ENCODE data around the gene SLC16A7. TPM values are rescaled to one million over a fixed set of nuclear protein-coding genes. Genes with fewer than 3 reads are reported as not detected.

Gene SLC16A7
- total and polyA plus RNA-seq, 4 donors = 3.4 to 22.9 (median 11.4) TPM

GRCh38 chr12:59733200-59733599 lies 137.4 kb downstream of the SLC16A7 start:
- ATAC-seq (ENCODE audit: insufficient read depth, low FRiP score) (no peak), DNase-seq (no peak)
- Histone ChIP-seq H3K9me3 (ENCODE audit: control insufficient read depth in 4 of 4, insufficient read depth in 3 of 4, low read length in 3 of 4) (no peaks in the 10 kb centered on the region), H3K9ac (ENCODE audit: insufficient read depth in 1 of 2, low read length in 2 of 2) (no peak overlapping the region), H3K36me3 (ENCODE audit: control insufficient read depth in 4 of 4, insufficient read depth in 4 of 4, low read length in 4 of 4) (peaks cover 0 to 4% (median 0%) of the 10 kb centered on the region in 4 donors), H3K4me3 (no peak overlapping the region), H3K27ac (ENCODE audit: low read depth in 1 of 2, low read length in 1 of 2) (peak overlapping the region in 1 of 2 donors; percentile 17), H3K4me1 (ENCODE audit: control insufficient read depth in 5 of 5, insufficient read depth in 5 of 5, low read length in 5 of 5) (peaks cover 0 to 13% (median 0%) of the 10 kb centered on the region in 5 donors), H3K27me3 (ENCODE audit: control insufficient read depth in 3 of 3, insufficient read depth in 3 of 3, low read length in 2 of 3) (no peaks in the 10 kb centered on the region)
- TF ChIP-seq CTCF (IDR thresholded peaks at IDR 0.05; ENCODE audit: control extremely low read depth, extremely low read depth) = no peak
- WGBS, 2 donors = 88 to 98% methylated on average over 8 of the region's 8 CpGs

GRCh38 chr12:59734371-59734770 lies 138.5 kb downstream of the SLC16A7 start:
- Histone ChIP-seq H3K36me3 (ENCODE audit: control insufficient read depth in 4 of 4, insufficient read depth in 4 of 4, low read length in 4 of 4) (peaks cover 0 to 4% (median 0%) of the 10 kb centered on the region in 4 donors), H3K4me3 (no peak overlapping the region), H3K27ac (ENCODE audit: low read depth in 1 of 2, low read length in 1 of 2) (no peak overlapping the region), H3K9ac (ENCODE audit: insufficient read depth in 1 of 2, low read length in 2 of 2) (no peak overlapping the region), H3K27me3 (ENCODE audit: control insufficient read depth in 3 of 3, insufficient read depth in 3 of 3, low read length in 2 of 3) (no peaks in the 10 kb centered on the region), H3K4me1 (ENCODE audit: control insufficient read depth in 5 of 5, insufficient read depth in 5 of 5, low read length in 5 of 5) (peaks cover 0 to 13% (median 0%) of the 10 kb centered on the region in 5 donors), H3K9me3 (ENCODE audit: control insufficient read depth in 4 of 4, insufficient read depth in 3 of 4, low read length in 3 of 4) (no peaks in the 10 kb centered on the region)
- no peak for DNase-seq
- no peak for TF ChIP-seq CTCF (IDR thresholded peaks at IDR 0.05; ENCODE audit: control extremely low read depth, extremely low read depth)
- no peak for ATAC-seq (ENCODE audit: insufficient read depth, low FRiP score)
- WGBS, 2 donors = 75 to 86% methylated on average over 1 of the region's 1 CpG

- DNase-seq (no peak), ATAC-seq (ENCODE audit: insufficient read depth, low FRiP score) (no peak)
- Histone ChIP-seq H3K9ac (ENCODE audit: insufficient read depth in 1 of 2, low read length in 2 of 2) (no peak overlapping the region), H3K4me3 (no peak overlapping the region), H3K27ac (ENCODE audit: low read depth in 1 of 2, low read length in 1 of 2) (no peak overlapping the region), H3K4me1 (ENCODE audit: control insufficient read depth in 5 of 5, insufficient read depth in 5 of 5, low read length in 5 of 5) (peaks cover 0 to 13% (median 0%) of the 10 kb centered on the region in 5 donors), H3K36me3 (ENCODE audit: control insufficient read depth in 4 of 4, insufficient read depth in 4 of 4, low read length in 4 of 4) (peaks cover 0 to 4% (median 0%) of the 10 kb centered on the region in 4 donors), H3K9me3 (ENCODE audit: control insufficient read depth in 4 of 4, insufficient read depth in 3 of 4, low read length in 3 of 4) (no peaks in the 10 kb centered on the region), H3K27me3 (ENCODE audit: control insufficient read depth in 3 of 3, insufficient read depth in 3 of 3, low read length in 2 of 3) (no peaks in the 10 kb centered on the region)
- TF ChIP-seq CTCF (IDR thresholded peaks at IDR 0.05; ENCODE audit: control extremely low read depth, extremely low read depth) = no peak
- WGBS, 2 donors = 96 to 97% methylated on average over 1 of the region's 1 CpG
Measured at GRCh38 chr12:59735231-59735630, 139.4 kb downstream of the SLC16A7 start.

- Histone ChIP-seq H3K27me3 (ENCODE audit: control insufficient read depth in 3 of 3, insufficient read depth in 3 of 3, low read length in 2 of 3) (no peaks in the 10 kb centered on the region), H3K9ac (ENCODE audit: insufficient read depth in 1 of 2, low read length in 2 of 2) (no peak overlapping the region), H3K9me3 (ENCODE audit: control insufficient read depth in 4 of 4, insufficient read depth in 3 of 4, low read length in 3 of 4) (no peaks in the 10 kb centered on the region), H3K4me3 (no peak overlapping the region), H3K4me1 (ENCODE audit: control insufficient read depth in 5 of 5, insufficient read depth in 5 of 5, low read length in 5 of 5) (peaks cover 0 to 13% (median 0%) of the 10 kb centered on the region in 5 donors), H3K27ac (ENCODE audit: low read depth in 1 of 2, low read length in 1 of 2) (peak overlapping the region in 1 of 2 donors; percentile 40), H3K36me3 (ENCODE audit: control insufficient read depth in 4 of 4, insufficient read depth in 4 of 4, low read length in 4 of 4) (peaks cover 0 to 4% (median 0%) of the 10 kb centered on the region in 4 donors)
- ATAC-seq (ENCODE audit: insufficient read depth, low FRiP score) (no peak), DNase-seq (no peak)
- 69 to 77% methylated on average over 1 of the region's 1 CpG for WGBS, 2 donors
- TF ChIP-seq CTCF (IDR thresholded peaks at IDR 0.05; ENCODE audit: control extremely low read depth, extremely low read depth) = no peak
Measured at GRCh38 chr12:59736359-59736758, 140.5 kb downstream of the SLC16A7 start.
